Measurements from ENCODE around the gene PEMT. TPM values are rescaled to one million over a fixed set of nuclear protein-coding genes. Genes with fewer than 3 reads are reported as not detected.

PEMT gene
- total and polyA plus RNA-seq, 2 of the 8 experiments (the other 6 are each of a cell fraction or from before 2014, with no cell fraction given): 42.0 to 118 TPM

DNA sequence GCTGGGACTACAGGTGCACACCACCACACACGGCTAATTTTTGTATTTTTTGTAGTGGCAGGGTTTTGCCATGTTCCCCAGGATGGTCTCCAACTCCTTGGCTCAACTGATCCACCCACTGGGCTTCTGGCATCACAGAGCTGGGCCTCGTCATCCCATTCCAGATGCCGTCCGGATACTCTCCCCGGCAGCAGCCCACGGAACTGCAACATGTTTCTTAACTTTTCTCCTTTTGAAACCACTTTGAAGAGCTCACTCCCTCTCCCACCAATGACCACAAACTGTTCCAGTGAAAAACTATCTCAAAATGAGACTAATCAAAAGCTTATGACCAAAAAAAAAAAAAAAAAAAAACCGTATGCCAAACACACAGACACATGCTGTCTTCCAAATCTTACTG lies 17.6 kb downstream of the PEMT start:
- no peak overlapping the region for H2BK15ac ChIP-seq (ENCODE audit: low read length)
- no peak overlapping the region for H4K8ac ChIP-seq (ENCODE audit: extremely low read depth, insufficient read depth, low read length)
- H2BK120ac ChIP-seq (replicated peaks; ENCODE audit: low read depth, low read length): no peak overlapping the region
- H3K56ac ChIP-seq (replicated peaks; ENCODE audit: insufficient read length, low read depth, low read length): no peak overlapping the region
- no peak overlapping the region for H3K14ac ChIP-seq (ENCODE audit: insufficient read length)
- no peaks in the 10 kb centered on the region; a peak in 2 of 8 replicates for H3K36me3 ChIP-seq (ENCODE audit: control insufficient read depth in 2 of 4, insufficient read depth in 4 of 4, low read length in 3 of 4)
- H3K4ac ChIP-seq (replicated peaks; ENCODE audit: insufficient read length, low read depth, low read length): no peak overlapping the region
- no peaks in the 10 kb centered on the region; a peak in 1 of 4 replicates for H3K79me2 ChIP-seq (ENCODE audit: control insufficient read depth in 1 of 2, insufficient read depth in 2 of 2, low read length in 2 of 2)
- no peak overlapping the region for H3K4me2 ChIP-seq (ENCODE audit: insufficient read depth in 1 of 2, low read depth in 2 of 2, low read length in 2 of 2)
- TF ChIP-seq TCF12 (IDR thresholded peaks at IDR 0.05; ENCODE audit: low read depth, low read length): no peak
- no peak for TF ChIP-seq CTBP2 (IDR thresholded peaks at IDR 0.05; ENCODE audit: borderline replicate concordance, insufficient read depth, insufficient read length, low read length)
- no peak for TF ChIP-seq MAFK (IDR thresholded peaks at IDR 0.05; ENCODE audit: low read depth, low read length)
- TF ChIP-seq RNF2 (IDR thresholded peaks at IDR 0.05; ENCODE audit: borderline replicate concordance, low read depth, low read length, missing control alignments, poor library complexity, severe bottlenecking): no peak
- TF ChIP-seq POU5F1 (IDR thresholded peaks at IDR 0.05; ENCODE audit: low read depth, low read length): no peak
- TF ChIP-seq, protein P1, sequence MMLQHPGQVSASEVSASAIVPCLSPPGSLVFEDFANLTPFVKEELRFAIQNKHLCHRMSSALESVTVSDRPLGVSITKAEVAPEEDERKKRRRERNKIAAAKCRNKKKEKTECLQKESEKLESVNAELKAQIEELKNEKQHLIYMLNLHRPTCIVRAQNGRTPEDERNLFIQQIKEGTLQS (IDR thresholded peaks at IDR 0.05; ENCODE audit: insufficient read depth, low read depth, low read length): no peak
- no peak for TF ChIP-seq CTCF (IDR thresholded peaks at IDR 0.05; ENCODE audit: control extremely low read depth in 1 of 3, insufficient read depth in 1 of 3, low read depth in 1 of 3, low read length in 3 of 3)
- TF ChIP-seq SP1 (IDR thresholded peaks at IDR 0.05; ENCODE audit: low read depth, low read length): no peak
- no peak overlapping the region for H2AFZ ChIP-seq (ENCODE audit: low read length)
- no peak overlapping the region for H2BK12ac ChIP-seq (ENCODE audit: low read depth, low read length)
- H3K4me1 ChIP-seq (replicated peaks in 1 of 4; ENCODE audit: control insufficient read depth in 3 of 4, insufficient read depth in 4 of 4, low read length in 3 of 4): no peaks in the 10 kb centered on the region; a peak in 1 of 7 replicates
- 94% methylated on average over 6 of the region's 7 CpGs; no CpG with 5 or more reads in 1 of the 2 experiments for WGBS, 2 experiments (ENCODE audit: extremely low coverage in 1 of 2, insufficient coverage in 1 of 2, insufficient read length in 1 of 2, insufficient replicate concordance in 2 of 2, low coverage in 1 of 2, low lambda C conversion rate in 2 of 2, missing lambda C conversion rate in 1 of 2)
- no peak overlapping the region for H2AK5ac ChIP-seq (ENCODE audit: low read depth, low read length)
- H3K27me3 ChIP-seq (replicated peaks in 1 of 4; ENCODE audit: control insufficient read depth in 3 of 4, extremely low read depth in 1 of 4, insufficient read depth in 3 of 4, low read length in 3 of 4): no peaks in the 10 kb centered on the region
- H3K4me3 ChIP-seq (ENCODE audit: extremely low read depth in 1 of 4, insufficient read depth in 2 of 4, low read depth in 3 of 4, low read length in 4 of 4): no peak overlapping the region
- no peak overlapping the region for H3K18ac ChIP-seq (ENCODE audit: extremely low read depth, low read length)
- ChIA-PET CTCF (ENCODE audit: partially characterized antibody) (interaction anchor here (0.6 to 3.8 kb wide), 10 partner anchors 9 to 312 kb away, joined by 3 to 14 read pairs (median 4); partner anchors contain the start of gene RASD1), POLR2A (ENCODE audit: partially characterized antibody) (no interaction called here)
- H3K9ac ChIP-seq (replicated peaks in 1 of 4; ENCODE audit: extremely low read depth in 1 of 4, low read depth in 3 of 4, low read length in 3 of 4): no peak overlapping the region
- DNase-seq (ENCODE audit: low read depth in 1 of 2, low spot score in 2 of 2) (no peak), FAIRE-seq (no peak)
- no peak overlapping the region for H2BK20ac ChIP-seq (ENCODE audit: low read length)
- H3K23me2 ChIP-seq (ENCODE audit: low read depth, low read length): no peaks in the 10 kb centered on the region
- no peak overlapping the region for H2BK5ac ChIP-seq (ENCODE audit: low read depth, low read length)
- peaks cover 2% of the 10 kb centered on the region; the same call in 1 of the 2 replicates for H3K79me1 ChIP-seq (ENCODE audit: low read depth, low read length)
- H4K91ac ChIP-seq (replicated peaks; ENCODE audit: insufficient read length, low read length): no peak overlapping the region
- H4K5ac ChIP-seq (ENCODE audit: insufficient read length, low read depth, low read length): no peak overlapping the region
- H3K23ac ChIP-seq (ENCODE audit: insufficient read length): no peak overlapping the region
- no peak overlapping the region for H3K27ac ChIP-seq (ENCODE audit: low read depth, low read length)
- H4K20me1 ChIP-seq (replicated peaks in 1 of 2; ENCODE audit: control insufficient read depth in 1 of 2, insufficient read depth in 2 of 2, low read length in 2 of 2): peaks cover 0 to 2% of the 10 kb centered on the region in 2 experiments
- H3K9me3 ChIP-seq (ENCODE audit: insufficient read depth in 2 of 2, low read depth in 1 of 2, low read length in 1 of 2): no peaks in the 10 kb centered on the region

All from H1 (cell line).